Dendritic cell treated with granulocyte-macrophage colony-stimulating factor and Interleukin-4, amounts not matched to agents 40 ng/mL and 50 ng/mL, for 4 days (primary cell): ENCODE results near the gene COL4A3.
"Not testable (repeated sequence)": the region's sequence is repeated elsewhere in the genome, so short reads cannot be mapped to it uniquely, and the experiment has no call there.

Experiments
- H3K27ac Mint-ChIP-seq: one replicate; pipeline ENCODE4 v1.8.0; 2022; ENCODE audit warnings: mild to moderate bottlenecking, mixed read lengths
- H3K27me3 Mint-ChIP-seq: one replicate; pipeline ENCODE4 v1.8.0; 2022; ENCODE audit warnings: mild to moderate bottlenecking, mixed read lengths
- H3K36me3 Mint-ChIP-seq: one replicate; pipeline ENCODE4 v1.8.0; 2022; ENCODE audit warnings: low read depth, mixed read lengths
- H3K4me1 Mint-ChIP-seq: one replicate; pipeline ENCODE4 v1.8.0; 2022; ENCODE audit warnings: low read depth, mixed read lengths
- H3K4me3 Mint-ChIP-seq: one replicate; pipeline ENCODE4 v1.8.0; 2022; ENCODE audit warnings: mild to moderate bottlenecking, moderate library complexity, mixed read lengths
- H3K9me3 Mint-ChIP-seq: one replicate; pipeline ENCODE4 v1.8.0; 2022; ENCODE audit warnings: mixed read lengths
- intact Hi-C: fragments of 100-400 bp; cut with micrococcal nuclease; formaldehyde crosslinking; loops from one replicate; pipeline ENCODE4 v1.15.0; 2022

Gene COL4A3

GRCh38 chr2:227147023-227147422 lies 17.4 kb upstream of the COL4A3 start:
- no peaks in the 10 kb centered on the region for H3K36me3 Mint-ChIP-seq
- no peak overlapping the region for H3K4me3 Mint-ChIP-seq
- H3K4me1 Mint-ChIP-seq: no peaks in the 10 kb centered on the region
- H3K9me3 Mint-ChIP-seq: no peaks in the 10 kb centered on the region
- no peak overlapping the region for H3K27ac Mint-ChIP-seq
- H3K27me3 Mint-ChIP-seq: peaks cover 5% of the 10 kb centered on the region
- intact Hi-C loops: no loop called here

- intact Hi-C loops: no loop called here
- Mint-ChIP-seq H3K4me3 (no peak overlapping the region), H3K4me1 (no peaks in the 10 kb centered on the region), H3K9me3 (no peaks in the 10 kb centered on the region), H3K27ac (no peak overlapping the region), H3K36me3 (no peaks in the 10 kb centered on the region), H3K27me3 (peaks cover 5% of the 10 kb centered on the region)
These were observed 16.3 kb upstream of the COL4A3 start for GRCh38 chr2:227148106-227148505.

GRCh38 chr2:227150222-227150936 lies 14.0 kb upstream of the COL4A3 start:
- Mint-ChIP-seq H3K27me3 (peaks cover 2% of the 10 kb centered on the region), H3K36me3 (no peaks in the 10 kb centered on the region), H3K9me3 (no peaks in the 10 kb centered on the region), H3K4me1 (no peaks in the 10 kb centered on the region), H3K4me3 (no peak overlapping the region), H3K27ac (no peak overlapping the region)
- intact Hi-C loops: no loop called here

- Mint-ChIP-seq H3K27ac (no peak overlapping the region), H3K36me3 (no peaks in the 10 kb centered on the region), H3K9me3 (no peaks in the 10 kb centered on the region), H3K4me1 (no peaks in the 10 kb centered on the region), H3K27me3 (peaks cover 4% of the 10 kb centered on the region), H3K4me3 (no peak overlapping the region)
- intact Hi-C loops: no loop called here
These were observed 12.2 kb upstream of the COL4A3 start for GRCh38 chr2:227152093-227152766.

- Mint-ChIP-seq H3K4me3 (no peak overlapping the region), H3K9me3 (no peaks in the 10 kb centered on the region), H3K36me3 (no peaks in the 10 kb centered on the region), H3K27ac (no peak overlapping the region), H3K4me1 (no peaks in the 10 kb centered on the region), H3K27me3 (peaks cover 4% of the 10 kb centered on the region)
- intact Hi-C loops: no loop called here
These were observed 11.1 kb upstream of the COL4A3 start for GRCh38 chr2:227153307-227153706.

GRCh38 chr2:227153758-227154486 lies 10.5 kb upstream of the COL4A3 start:
- intact Hi-C loops: no loop called here
- peaks cover 5% of the 10 kb centered on the region for H3K27me3 Mint-ChIP-seq
- no peak overlapping the region for H3K27ac Mint-ChIP-seq
- no peaks in the 10 kb centered on the region for H3K9me3 Mint-ChIP-seq
- no peaks in the 10 kb centered on the region for H3K4me1 Mint-ChIP-seq
- H3K36me3 Mint-ChIP-seq: no peaks in the 10 kb centered on the region
- H3K4me3 Mint-ChIP-seq: no peak overlapping the region

- Mint-ChIP-seq H3K4me1 (no peaks in the 10 kb centered on the region), H3K36me3 (no peaks in the 10 kb centered on the region), H3K4me3 (no peak overlapping the region), H3K9me3 (no peaks in the 10 kb centered on the region), H3K27ac (no peak overlapping the region), H3K27me3 (peaks cover 8% of the 10 kb centered on the region)
- intact Hi-C loops: no loop called here
These were observed 9.2 kb upstream of the COL4A3 start for GRCh38 chr2:227154986-227155774.

- H3K9me3 Mint-ChIP-seq: no peaks in the 10 kb centered on the region
- intact Hi-C loops: no loop called here
These were observed 4.3 kb upstream of the COL4A3 start for GRCh38 chr2:227160164-227160563.

GRCh38 chr2:227161947-227162346 lies 2.5 kb upstream of the COL4A3 start:
- Mint-ChIP-seq H3K4me3 (no peak overlapping the region), H3K9me3 (no peaks in the 10 kb centered on the region), H3K27me3 (peaks cover 53% of the 10 kb centered on the region), H3K4me1 (no peaks in the 10 kb centered on the region), H3K27ac (no peak overlapping the region), H3K36me3 (no peaks in the 10 kb centered on the region)
- intact Hi-C loops: no loop called here

More at GRCh38 chr2:227160164-227160563, 4.3 kb upstream of the COL4A3 start:
- Mint-ChIP-seq H3K36me3 (no peaks in the 10 kb centered on the region), H3K4me3 (no peak overlapping the region), H3K4me1 (no peaks in the 10 kb centered on the region), H3K27ac (no peak overlapping the region), H3K27me3 (peaks cover 44% of the 10 kb centered on the region)

- H3K4me1 Mint-ChIP-seq: no peaks in the 10 kb centered on the region
- no peak overlapping the region for H3K27ac Mint-ChIP-seq
- H3K27me3 Mint-ChIP-seq: peaks cover 59% of the 10 kb centered on the region
- no peaks in the 10 kb centered on the region for H3K36me3 Mint-ChIP-seq
- intact Hi-C loops: no loop called here
- no peaks in the 10 kb centered on the region for H3K9me3 Mint-ChIP-seq
- no peak overlapping the region for H3K4me3 Mint-ChIP-seq
These were observed 883 bp upstream of the COL4A3 start for GRCh38 chr2:227163485-227163997.

- H3K27me3 Mint-ChIP-seq: peaks cover 55% of the 10 kb centered on the region
- no peaks in the 10 kb centered on the region for H3K4me1 Mint-ChIP-seq
- H3K9me3 Mint-ChIP-seq: no peaks in the 10 kb centered on the region
- no peak overlapping the region for H3K4me3 Mint-ChIP-seq
- no peak overlapping the region for H3K27ac Mint-ChIP-seq
- H3K36me3 Mint-ChIP-seq: no peaks in the 10 kb centered on the region
- intact Hi-C loops: no loop called here
These were observed 403 bp downstream of the COL4A3 start for GRCh38 chr2:227164763-227165291.

GRCh38 chr2:227171779-227172178 lies 7.4 kb downstream of the COL4A3 start:
- H3K27me3 Mint-ChIP-seq, H3K4me1 Mint-ChIP-seq, H3K36me3 Mint-ChIP-seq, H3K4me3 Mint-ChIP-seq, intact Hi-C loops, H3K9me3 Mint-ChIP-seq, H3K27ac Mint-ChIP-seq: not testable (repeated sequence)

- no peaks in the 10 kb centered on the region for H3K36me3 Mint-ChIP-seq
- no peaks in the 10 kb centered on the region for H3K27me3 Mint-ChIP-seq
These were observed 13.3 kb downstream of the COL4A3 start for GRCh38 chr2:227177592-227178336.

More at GRCh38 chr2:227177592-227178336, 13.3 kb downstream of the COL4A3 start:
- Mint-ChIP-seq H3K27ac (no peak overlapping the region), H3K4me3 (no peak overlapping the region), H3K4me1 (no peaks in the 10 kb centered on the region), H3K9me3 (no peaks in the 10 kb centered on the region)
- intact Hi-C loops: no loop called here
